K562 (cell line): ENCODE results near the gene ADGRE3. TPM values are rescaled to one million over a fixed set of nuclear protein-coding genes. Genes with fewer than 3 reads are reported as not detected.

Experiments used
- ATAC-seq: fragments of 200-7000 bp; cut with Tn5 transposase; 3 replicates; pipeline ENCODE4 v1.9.1; 2020; ENCODE audit warnings: moderate library complexity
- BruUV-seq: library from RNA; stranded (reverse); fragments of 400-500 nt; replicated peaks from 2 replicates; lab custom pipeline; 2021; lab: Mats Ljungman, UMichigan
- CTCF ChIA-PET: fragments of 300-600 bp; formaldehyde crosslinking; extraction: SDS; loops from one replicate; lab custom pipeline; 2021; ENCODE audit warnings: low intra/inter-chr PET ratio; lab: Yijun Ruan, JAX
- POLR2A ChIA-PET: fragments of 300-600, 350-650 bp; sonication (Branson Sonifier 250); formaldehyde crosslinking; extraction: SDS; loops from one replicate; lab custom pipeline; 2021; ENCODE audit warnings: antibody characterized with exemption, inconsistent platforms; lab: Yijun Ruan, JAX
- DNase-seq, 4 experiments: peaks; one replicate each; pipeline versions ENCODE4 v3.0.0 to v3.0.0-alpha.2; 2011 to 2018; ENCODE audit warnings: low spot score in 3 of 4, mixed read lengths in 3 of 4; ENCODE audit errors: extremely low read depth in 1 of 4
- FAIRE-seq: peaks from 2 replicates; lab custom pipeline; 2011; peaks lifted over from hg19 to GRCh38; lab: Jason Lieb, UNC
- H2AFZ ChIP-seq: 2 replicates; pipeline ENCODE4 v1.6.0; 2011; ENCODE audit warnings: low read depth, low read length, control low read depth, inconsistent platforms
- H3K27ac ChIP-seq: fragments of 200-600 bp; 3 replicates; pipeline ENCODE4 v1.8.0; 2011; ENCODE audit warnings: low read depth, mild to moderate bottlenecking, control low read depth, inconsistent platforms, low read length, moderate library complexity, mixed read lengths; ENCODE audit errors: extremely low read depth
- H3K27me3 ChIP-seq, 2 experiments: fragments of 300-600 bp in 1 of 2; 2 replicates in 1 of 2; 3 replicates in 1 of 2; pipeline versions ENCODE4 v1.6.0 to v1.8.0; 2011; ENCODE audit warnings: inconsistent platforms in 2 of 2, low read length in 2 of 2, mild to moderate bottlenecking in 1 of 2, mixed read lengths in 1 of 2, moderate library complexity in 1 of 2; ENCODE audit not compliant: control insufficient read depth in 2 of 2, insufficient read depth in 2 of 2
- H3K36me3 ChIP-seq: fragments of 300-600 bp; 3 replicates; pipeline ENCODE4 v1.8.0; 2011; ENCODE audit warnings: mild to moderate bottlenecking, low read length, inconsistent platforms; ENCODE audit not compliant: control insufficient read depth, insufficient read depth
- H3K4me1 ChIP-seq, 2 experiments: fragments of 200-600 bp in 1 of 2; replicated peaks in 1 of 2; 2 replicates in 1 of 2; 3 replicates in 1 of 2; pipeline versions ENCODE4 v1.5.1 to v1.8.0; 2011; ENCODE audit warnings: inconsistent platforms in 2 of 2, low read length in 2 of 2, mild to moderate bottlenecking in 1 of 2, mixed read lengths in 1 of 2, moderate library complexity in 1 of 2; ENCODE audit not compliant: control insufficient read depth in 2 of 2, insufficient read depth in 2 of 2
- H3K4me2 ChIP-seq: 2 replicates; pipeline ENCODE4 v1.6.1; 2011; ENCODE audit warnings: low read length, control low read depth, inconsistent platforms, mixed read lengths; ENCODE audit not compliant: insufficient read depth
- H3K4me3 ChIP-seq: fragments of 200-600 bp; sonication (generic), shearing (Covaris generic); 2 replicates; pipeline ENCODE4 v1.5.1; 2016; ENCODE audit warnings: control low read depth, inconsistent platforms
- H3K79me2 ChIP-seq: fragments of 200-600 bp; 3 replicates; pipeline ENCODE4 v1.8.0; 2011; ENCODE audit warnings: low read length, inconsistent platforms; ENCODE audit not compliant: control insufficient read depth, insufficient read depth
- H3K9ac ChIP-seq, 2 experiments: 2 replicates each; pipeline versions ENCODE4 v1.6.0 to v1.6.1; 2011; ENCODE audit warnings: low read depth in 2 of 2, low read length in 2 of 2, control low read depth in 1 of 2, inconsistent platforms in 1 of 2, mild to moderate bottlenecking in 1 of 2, mixed read lengths in 1 of 2; ENCODE audit not compliant: insufficient read depth in 1 of 2
- H3K9me1 ChIP-seq: one replicate; pipeline ENCODE4 v1.6.0; 2011; ENCODE audit warnings: inconsistent platforms, mild to moderate bottlenecking, low read length, moderate library complexity; ENCODE audit not compliant: control insufficient read depth, insufficient read depth
- H3K9me3 ChIP-seq: replicated peaks from 2 replicates; pipeline ENCODE4 v1.5.1; 2011; ENCODE audit warnings: low read depth, low read length, inconsistent platforms; ENCODE audit not compliant: control insufficient read depth, insufficient read depth
- H4K20me1 ChIP-seq: replicated peaks from 2 replicates; pipeline ENCODE4 v1.6.1; 2011; ENCODE audit warnings: low read length, inconsistent platforms, mixed read lengths; ENCODE audit not compliant: control insufficient read depth, insufficient read depth
- ARID1B ChIP-seq: fragments of 450-650 bp; IDR thresholded peaks from 2 replicates; pipeline ENCODE4 v1.6.1; 2016; ENCODE audit warnings: antibody characterized with exemption, mild to moderate bottlenecking, inconsistent platforms
- CBFA2T3 ChIP-seq: fragments of 450-650 bp; IDR thresholded peaks from 2 replicates; pipeline ENCODE4 v1.6.1; 2017
- CEBPB ChIP-seq: fragments of 450-650 bp; IDR thresholded peaks from 2 replicates; pipeline ENCODE4 v1.6.1; 2016; ENCODE audit warnings: missing genetic modification characterization, missing compliant biosample characterization
- CEBPG ChIP-seq, 3 experiments: fragments of 200-800 bp in 1 of 3; sonication (Bioruptor generic) in 1 of 3; sonication (generic) in 1 of 3; formaldehyde crosslinking in 1 of 3; IDR thresholded peaks in 2 of 3; conservative IDR thresholded peaks in 1 of 3; 2 replicates each; pipeline versions ENCODE4 v1.6.1 to v1.8.0; 2016 to 2022; ENCODE audit warnings: missing compliant biosample characterization in 2 of 3, missing genetic modification characterization in 2 of 3, mild to moderate bottlenecking in 1 of 3, missing genetic modification reagents in 1 of 3
- COPS2 ChIP-seq: fragments of 450-650 bp; conservative IDR thresholded peaks from 2 replicates; pipeline ENCODE4 v1.6.1; 2016; ENCODE audit warnings: mild to moderate bottlenecking, moderate library complexity
- DACH1 ChIP-seq: fragments of 450-650 bp; IDR thresholded peaks from 2 replicates; pipeline ENCODE4 v1.6.1; 2018; ENCODE audit not compliant: partially characterized antibody
- EP300 ChIP-seq: IDR thresholded peaks from 2 replicates; pipeline ENCODE4 v1.6.1; 2012; ENCODE audit warnings: low read length, improper control_type of control experiment
- FOSL1 ChIP-seq: fragments of 200-800 bp; sonication (Bioruptor generic); conservative IDR thresholded peaks from 2 replicates; pipeline ENCODE4 v1.6.1; 2016; ENCODE audit warnings: missing genetic modification characterization, missing compliant biosample characterization
- JUND ChIP-seq, 2 experiments: IDR thresholded peaks; 2 replicates in 1 of 2; 3 replicates in 1 of 2; pipeline ENCODE4 v1.6.1; 2011; ENCODE audit warnings: borderline replicate concordance in 2 of 2, low read depth in 2 of 2, low read length in 2 of 2, improper control_type of control experiment in 1 of 2, missing biosample characterization in 1 of 2, missing genetic modification characterization in 1 of 2, missing genetic modification reagents in 1 of 2
- KDM5B ChIP-seq: fragments of 200-600 bp; sonication (generic); IDR thresholded peaks from 2 replicates; pipeline ENCODE4 v1.6.1; 2012; ENCODE audit warnings: low read depth, mild to moderate bottlenecking, moderate library complexity, low read length, control low read depth, inconsistent platforms; ENCODE audit not compliant: insufficient replicate concordance
- KLF13 ChIP-seq: fragments of 450-650 bp; IDR thresholded peaks from 2 replicates; pipeline ENCODE4 v1.6.1; 2016; ENCODE audit warnings: missing genetic modification characterization, low read depth, mild to moderate bottlenecking, missing compliant biosample characterization, moderate library complexity, borderline replicate concordance
- NCOA1 ChIP-seq: fragments of 450-650 bp; IDR thresholded peaks from 2 replicates; pipeline ENCODE4 v1.6.1; 2016; ENCODE audit warnings: low read depth
- SOX6 ChIP-seq: fragments of 450-650 bp; IDR thresholded peaks from 2 replicates; pipeline ENCODE4 v1.6.1; 2014; ENCODE audit warnings: mild to moderate bottlenecking
- TAL1 ChIP-seq: fragments of 450-650 bp; IDR thresholded peaks from 2 replicates; pipeline ENCODE4 v1.6.1; 2016; ENCODE audit warnings: mild to moderate bottlenecking
- TCF3 ChIP-seq: sonication (generic); formaldehyde crosslinking; IDR thresholded peaks from 2 replicates; pipeline ENCODE4 v1.4.0; 2020; ENCODE audit warnings: mild to moderate bottlenecking, missing genetic modification reagents
- TCF7L2 ChIP-seq: fragments of 150-350 bp; IDR thresholded peaks from 2 replicates; pipeline ENCODE4 v1.6.1; 2016; ENCODE audit warnings: low read depth, mild to moderate bottlenecking, low read length, moderate library complexity
- ZNF253 ChIP-seq: fragments of 250-450 bp; sonication (Bioruptor Pico); conservative IDR thresholded peaks from 2 replicates; pipeline ENCODE4 v1.6.1; 2021; ENCODE audit warnings: mild to moderate bottlenecking
- WGBS: fragments of 100-300 bp; shearing (Covaris generic); methylation state at CpG from one replicate; pipeline ENCODE4 v1.1.6; 2016; ENCODE audit warnings: low coverage, mixed read lengths; ENCODE audit not compliant: insufficient coverage; ENCODE audit errors: missing lambda C conversion rate; 5-methylcytosine and 5-hydroxymethylcytosine counted together
- in situ Hi-C: fragments of 300-500 bp; cut with MboI; formaldehyde crosslinking; loops from 4 replicates; pipeline ENCODE4 v1.15.0; 2018; ENCODE audit warnings: inconsistent platforms, mixed read lengths
- intact Hi-C: fragments of 100-400 bp; cut with micrococcal nuclease; formaldehyde crosslinking; loops from 2 replicates; pipeline ENCODE4 v1.14.2; 2022
- polyA plus RNA-seq, 8 experiments: library from polyadenylated mRNA; depleted of rRNA in 4 of 8; stranded (reverse) in 5 of 8; unstranded in 3 of 8; fragments of >200 nt; fragmentation: Nextera tagmentation in 2 of 8; fragmentation: Illumina TruSeq in 1 of 8; extraction: Ambion mirVana in 2 of 8; extraction: Trizol in 1 of 8; gene quantifications; 2 replicates each; pipeline versions ENCODE4 v1.2.1 to v1.2.3, GENCODE V29; 2011 to 2014; ENCODE audit warnings: inconsistent platforms in 1 of 8, missing spikeins in 1 of 8
- total RNA-seq, 7 experiments: library from RNA; depleted of rRNA in 6 of 7; stranded (reverse); fragments of >200 nt in 6 of 7; fragmentation: Illumina TruSeq in 2 of 7; extraction: Trizol in 2 of 7; gene quantifications; 2 replicates each; pipeline versions ENCODE4 v1.2.1 to v1.2.3, GENCODE V29; 2011 to 2021; ENCODE audit warnings: low replicate concordance in 1 of 7
- TF ChIP-seq, protein P1 (sequence below): fragments of 450-650 bp; formaldehyde crosslinking; IDR thresholded peaks from 2 replicates; pipeline ENCODE4 v1.4.0; 2022; ENCODE audit warnings: missing genetic modification characterization
- TF ChIP-seq, protein P2 (sequence below), 2 experiments: fragments of 450-650 bp in 1 of 2; sonication (generic) in 1 of 2; formaldehyde crosslinking in 1 of 2; IDR thresholded peaks in 1 of 2; conservative IDR thresholded peaks in 1 of 2; 2 replicates each; pipeline versions ENCODE4 v1.6.1 to v1.8.1; 2016 to 2023; ENCODE audit warnings: mild to moderate bottlenecking in 2 of 2, moderate library complexity in 2 of 2, inconsistent platforms in 1 of 2, missing genetic modification reagents in 1 of 2

Gene ADGRE3
- total and polyA plus RNA-seq, 9 of the 15 experiments (the other 6 are each of a cell fraction or from before 2014, with no cell fraction given) = not detected

DNA sequence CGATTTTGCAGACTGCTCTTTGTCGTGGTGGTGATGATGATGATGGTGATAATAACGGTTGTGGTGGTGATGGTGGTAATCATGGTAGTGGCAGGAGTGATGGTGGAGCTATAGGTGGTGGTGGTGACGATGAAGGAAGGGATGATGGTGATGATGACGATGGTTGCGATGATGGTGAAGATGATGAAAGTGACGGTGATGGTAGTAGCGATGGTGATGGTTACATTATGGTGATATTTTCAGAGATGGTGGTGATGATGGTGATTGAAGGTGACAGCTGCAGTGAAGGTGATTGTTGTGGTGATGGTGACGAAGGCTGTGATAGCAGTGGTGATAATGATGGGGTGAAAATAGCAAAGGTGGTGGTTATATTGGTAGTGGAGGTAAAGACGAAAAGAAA, 2.1 kb upstream of the ADGRE3 start (continued):
- TF ChIP-seq, protein P1, sequence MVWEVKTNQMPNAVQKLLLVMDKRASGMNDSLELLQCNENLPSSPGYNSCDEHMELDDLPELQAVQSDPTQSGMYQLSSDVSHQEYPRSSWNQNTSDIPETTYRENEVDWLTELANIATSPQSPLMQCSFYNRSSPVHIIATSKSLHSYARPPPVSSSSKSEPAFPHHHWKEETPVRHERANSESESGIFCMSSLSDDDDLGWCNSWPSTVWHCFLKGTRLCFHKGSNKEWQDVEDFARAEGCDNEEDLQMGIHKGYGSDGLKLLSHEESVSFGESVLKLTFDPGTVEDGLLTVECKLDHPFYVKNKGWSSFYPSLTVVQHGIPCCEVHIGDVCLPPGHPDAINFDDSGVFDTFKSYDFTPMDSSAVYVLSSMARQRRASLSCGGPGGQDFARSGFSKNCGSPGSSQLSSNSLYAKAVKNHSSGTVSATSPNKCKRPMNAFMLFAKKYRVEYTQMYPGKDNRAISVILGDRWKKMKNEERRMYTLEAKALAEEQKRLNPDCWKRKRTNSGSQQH = 0 out of 2 replicates have a peak, but pooled peaks have one; percentile 43

DNA sequence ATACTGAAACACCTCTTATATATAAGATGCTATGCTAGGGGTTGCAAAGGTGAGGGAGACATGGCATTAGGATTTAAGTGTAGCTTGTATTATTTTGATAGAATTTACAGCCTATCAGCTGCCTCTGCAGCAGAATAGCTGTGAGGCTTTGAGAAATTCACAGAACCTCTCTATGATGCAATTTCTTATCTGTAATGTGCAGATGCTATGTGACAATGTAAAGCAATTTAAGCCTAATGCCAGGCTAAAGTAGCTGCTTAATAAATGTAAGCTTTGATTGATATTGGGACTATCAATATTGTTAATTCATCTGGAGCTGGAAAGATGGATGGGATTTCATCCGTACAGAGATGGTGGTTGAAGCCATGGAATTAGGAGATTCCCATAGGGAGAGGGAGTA, 1.6 kb downstream of the ADGRE3 start:
- CTCF ChIA-PET = no interaction called here
- Histone ChIP-seq H4K20me1 (no peaks in the 10 kb centered on the region), H3K4me1 (peaks cover 0 to 3% of the 10 kb centered on the region in 2 experiments; a peak in 1 of 5 replicates), H3K27me3 (peaks cover 14 to 26% of the 10 kb centered on the region in 2 experiments; a peak in 4 of 5 replicates), H3K9ac (no peak overlapping the region), H3K9me1 (no peaks in the 10 kb centered on the region), H3K4me3 (no peak overlapping the region), H3K79me2 (no peaks in the 10 kb centered on the region), H3K27ac (no peak overlapping the region), H3K4me2 (no peak overlapping the region), H3K36me3 (no peaks in the 10 kb centered on the region), H2AFZ (no peak overlapping the region), H3K9me3 (no peaks in the 10 kb centered on the region)
- WGBS = 0% methylated on average over 1 of the region's 1 CpG
- ATAC-seq (peak; percentile 49; the same call in 1 of the 3 replicates), DNase-seq (no peak), FAIRE-seq (no peak)
- intact Hi-C loops = no loop called here
- POLR2A ChIA-PET = interaction anchor here (2.6 kb wide), 1 partner anchor 12 kb away, joined by 9 read pairs; no protein-coding TSS in a partner anchor
- BruUV-seq = no TSS peak
- in situ Hi-C loops = no loop called here
- peak; percentile 25; the same call in 1 of the 2 replicates for TF ChIP-seq CBFA2T3
- no peak for TF ChIP-seq KLF13 (tag)
- 0 out of 2 replicates have a peak, but pooled peaks have one; percentile 13 for TF ChIP-seq FOSL1 (tag)
- no peak for TF ChIP-seq KDM5B
- no peak for TF ChIP-seq COPS2
- TF ChIP-seq, protein P2, sequence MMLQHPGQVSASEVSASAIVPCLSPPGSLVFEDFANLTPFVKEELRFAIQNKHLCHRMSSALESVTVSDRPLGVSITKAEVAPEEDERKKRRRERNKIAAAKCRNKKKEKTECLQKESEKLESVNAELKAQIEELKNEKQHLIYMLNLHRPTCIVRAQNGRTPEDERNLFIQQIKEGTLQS (IDR thresholded peaks at IDR 0.05) = peak; percentile 75; the same call in 1 of the 2 replicates
- TF ChIP-seq, protein P2 (CRISPR knock-in tag; conservative IDR thresholded peaks at IDR 0.05) = no peak
- peak; percentile 58 for TF ChIP-seq TAL1
- no peak for TF ChIP-seq NCOA1
- TF ChIP-seq TCF7L2 = no peak
- peak; percentile 35; the same call in 1 of the 2 replicates for TF ChIP-seq JUND (IDR thresholded peaks at IDR 0.05; ENCODE audit: borderline replicate concordance, low read depth, low read length)
- 0 out of 3 replicates have a peak, but pooled peaks have one; percentile 12 for TF ChIP-seq JUND (tag; IDR thresholded peaks at IDR 0.05; ENCODE audit: borderline replicate concordance, low read depth, low read length)
- no peak for TF ChIP-seq ZNF253
- TF ChIP-seq SOX6 = peak; percentile 87
- peak; percentile 39 for TF ChIP-seq TCF3 (CRISPR knock-in tag)
- TF ChIP-seq DACH1 = peak; percentile 86
- peak; percentile 85 for TF ChIP-seq CEBPB (tag)
- TF ChIP-seq EP300 = peak; percentile 36; the same call in 1 of the 2 replicates
- peak; percentile 57 for TF ChIP-seq CEBPG (CRISPR knock-in tag; IDR thresholded peaks at IDR 0.05)
- TF ChIP-seq CEBPG (tag; conservative IDR thresholded peaks at IDR 0.05 in 1 of 2, IDR thresholded peaks at IDR 0.05 in 1 of 2) = peak; percentile 48 to 84
- TF ChIP-seq ARID1B = peak; percentile 67
